ENCODE data around the gene DPP9. TPM values are rescaled to one million over a fixed set of nuclear protein-coding genes. Genes with fewer than 3 reads are reported as not detected.

DPP9 gene
- total and polyA plus RNA-seq, 2 of the 13 experiments (the other 11 are each of a cell fraction or from before 2014, with no cell fraction given) = 8.4 to 25.8 TPM

DNA sequence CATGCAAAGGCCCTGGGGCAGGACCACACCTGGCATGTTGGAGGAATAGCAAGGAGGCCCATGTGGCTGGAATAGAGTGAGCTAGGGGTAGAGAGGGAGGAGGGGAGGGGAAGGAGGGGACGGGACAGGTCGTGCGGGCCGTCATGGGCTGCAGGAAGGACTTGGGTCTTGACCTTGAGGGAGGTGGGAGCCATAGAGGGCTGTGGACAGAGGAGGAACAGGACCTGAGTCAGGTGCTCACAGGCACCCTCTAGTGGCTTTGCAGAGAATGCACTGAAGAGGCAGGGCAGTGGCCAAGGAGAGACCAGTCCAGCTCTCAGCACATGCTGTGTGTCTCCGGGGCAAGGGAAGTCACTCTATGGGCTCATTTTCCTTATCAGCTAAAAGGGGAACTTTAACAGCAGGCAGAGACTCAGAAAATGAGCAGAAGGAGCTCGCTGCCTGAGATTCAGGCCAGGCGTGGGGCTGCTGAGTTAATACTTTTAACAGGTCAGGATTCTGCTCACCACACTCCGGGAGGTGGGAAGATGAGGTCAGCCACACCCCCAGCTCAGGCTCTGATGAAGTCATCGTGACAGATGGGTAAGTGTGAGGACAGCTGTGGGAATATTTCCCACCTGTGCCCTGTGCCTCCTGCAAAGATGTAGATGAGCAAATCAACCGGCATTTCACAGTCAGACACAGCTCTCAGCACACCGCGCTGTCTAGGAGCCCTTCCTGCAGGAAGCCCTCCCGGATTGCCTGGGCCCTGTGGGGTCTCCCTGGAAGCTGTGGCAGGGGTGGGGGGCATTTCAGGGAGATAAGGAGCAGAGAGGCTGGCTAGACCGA lies 90.3 kb downstream of the DPP9 start (continued):
- TF ChIP-seq, protein P1, sequence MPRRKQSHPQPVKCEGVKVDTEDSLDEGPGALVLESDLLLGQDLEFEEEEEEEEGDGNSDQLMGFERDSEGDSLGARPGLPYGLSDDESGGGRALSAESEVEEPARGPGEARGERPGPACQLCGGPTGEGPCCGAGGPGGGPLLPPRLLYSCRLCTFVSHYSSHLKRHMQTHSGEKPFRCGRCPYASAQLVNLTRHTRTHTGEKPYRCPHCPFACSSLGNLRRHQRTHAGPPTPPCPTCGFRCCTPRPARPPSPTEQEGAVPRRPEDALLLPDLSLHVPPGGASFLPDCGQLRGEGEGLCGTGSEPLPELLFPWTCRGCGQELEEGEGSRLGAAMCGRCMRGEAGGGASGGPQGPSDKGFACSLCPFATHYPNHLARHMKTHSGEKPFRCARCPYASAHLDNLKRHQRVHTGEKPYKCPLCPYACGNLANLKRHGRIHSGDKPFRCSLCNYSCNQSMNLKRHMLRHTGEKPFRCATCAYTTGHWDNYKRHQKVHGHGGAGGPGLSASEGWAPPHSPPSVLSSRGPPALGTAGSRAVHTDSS (CRISPR knock-in tag; conservative IDR thresholded peaks at IDR 0.05) = no peak
- TF ChIP-seq, protein P2, sequence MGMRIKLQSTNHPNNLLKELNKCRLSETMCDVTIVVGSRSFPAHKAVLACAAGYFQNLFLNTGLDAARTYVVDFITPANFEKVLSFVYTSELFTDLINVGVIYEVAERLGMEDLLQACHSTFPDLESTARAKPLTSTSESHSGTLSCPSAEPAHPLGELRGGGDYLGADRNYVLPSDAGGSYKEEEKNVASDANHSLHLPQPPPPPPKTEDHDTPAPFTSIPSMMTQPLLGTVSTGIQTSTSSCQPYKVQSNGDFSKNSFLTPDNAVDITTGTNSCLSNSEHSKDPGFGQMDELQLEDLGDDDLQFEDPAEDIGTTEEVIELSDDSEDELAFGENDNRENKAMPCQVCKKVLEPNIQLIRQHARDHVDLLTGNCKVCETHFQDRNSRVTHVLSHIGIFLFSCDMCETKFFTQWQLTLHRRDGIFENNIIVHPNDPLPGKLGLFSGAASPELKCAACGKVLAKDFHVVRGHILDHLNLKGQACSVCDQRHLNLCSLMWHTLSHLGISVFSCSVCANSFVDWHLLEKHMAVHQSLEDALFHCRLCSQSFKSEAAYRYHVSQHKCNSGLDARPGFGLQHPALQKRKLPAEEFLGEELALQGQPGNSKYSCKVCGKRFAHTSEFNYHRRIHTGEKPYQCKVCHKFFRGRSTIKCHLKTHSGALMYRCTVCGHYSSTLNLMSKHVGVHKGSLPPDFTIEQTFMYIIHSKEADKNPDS (CRISPR knock-in tag; IDR thresholded peaks at IDR 0.05) = no peak
- TF ChIP-seq, protein P3, sequence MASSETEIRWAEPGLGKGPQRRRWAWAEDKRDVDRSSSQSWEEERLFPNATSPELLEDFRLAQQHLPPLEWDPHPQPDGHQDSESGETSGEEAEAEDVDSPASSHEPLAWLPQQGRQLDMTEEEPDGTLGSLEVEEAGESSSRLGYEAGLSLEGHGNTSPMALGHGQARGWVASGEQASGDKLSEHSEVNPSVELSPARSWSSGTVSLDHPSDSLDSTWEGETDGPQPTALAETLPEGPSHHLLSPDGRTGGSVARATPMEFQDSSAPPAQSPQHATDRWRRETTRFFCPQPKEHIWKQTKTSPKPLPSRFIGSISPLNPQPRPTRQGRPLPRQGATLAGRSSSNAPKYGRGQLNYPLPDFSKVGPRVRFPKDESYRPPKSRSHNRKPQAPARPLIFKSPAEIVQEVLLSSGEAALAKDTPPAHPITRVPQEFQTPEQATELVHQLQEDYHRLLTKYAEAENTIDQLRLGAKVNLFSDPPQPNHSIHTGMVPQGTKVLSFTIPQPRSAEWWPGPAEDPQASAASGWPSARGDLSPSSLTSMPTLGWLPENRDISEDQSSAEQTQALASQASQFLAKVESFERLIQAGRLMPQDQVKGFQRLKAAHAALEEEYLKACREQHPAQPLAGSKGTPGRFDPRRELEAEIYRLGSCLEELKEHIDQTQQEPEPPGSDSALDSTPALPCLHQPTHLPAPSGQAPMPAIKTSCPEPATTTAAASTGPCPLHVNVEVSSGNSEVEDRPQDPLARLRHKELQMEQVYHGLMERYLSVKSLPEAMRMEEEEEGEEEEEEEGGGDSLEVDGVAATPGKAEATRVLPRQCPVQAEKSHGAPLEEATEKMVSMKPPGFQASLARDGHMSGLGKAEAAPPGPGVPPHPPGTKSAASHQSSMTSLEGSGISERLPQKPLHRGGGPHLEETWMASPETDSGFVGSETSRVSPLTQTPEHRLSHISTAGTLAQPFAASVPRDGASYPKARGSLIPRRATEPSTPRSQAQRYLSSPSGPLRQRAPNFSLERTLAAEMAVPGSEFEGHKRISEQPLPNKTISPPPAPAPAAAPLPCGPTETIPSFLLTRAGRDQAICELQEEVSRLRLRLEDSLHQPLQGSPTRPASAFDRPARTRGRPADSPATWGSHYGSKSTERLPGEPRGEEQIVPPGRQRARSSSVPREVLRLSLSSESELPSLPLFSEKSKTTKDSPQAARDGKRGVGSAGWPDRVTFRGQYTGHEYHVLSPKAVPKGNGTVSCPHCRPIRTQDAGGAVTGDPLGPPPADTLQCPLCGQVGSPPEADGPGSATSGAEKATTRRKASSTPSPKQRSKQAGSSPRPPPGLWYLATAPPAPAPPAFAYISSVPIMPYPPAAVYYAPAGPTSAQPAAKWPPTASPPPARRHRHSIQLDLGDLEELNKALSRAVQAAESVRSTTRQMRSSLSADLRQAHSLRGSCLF (CRISPR knock-in tag; IDR thresholded peaks at IDR 0.05; ENCODE audit: borderline replicate concordance) = no peak
- TF ChIP-seq SYNCRIP (IDR thresholded peaks at IDR 0.05; ENCODE audit: insufficient read depth, low read depth, low read length) (no peak), MIER2 (CRISPR knock-in tag; IDR thresholded peaks at IDR 0.05) (no peak), ZNF747 (CRISPR knock-in tag; IDR thresholded peaks at IDR 0.05; ENCODE audit: borderline replicate concordance) (no peak), ARNTL (CRISPR knock-in tag; IDR thresholded peaks at IDR 0.05) (no peak), SRSF4 (IDR thresholded peaks at IDR 0.05; ENCODE audit: low read depth, low read length, poor library complexity, severe bottlenecking) (no peak), IRF2 (CRISPR knock-in tag; IDR thresholded peaks at IDR 0.05) (0 out of 2 replicates have a peak, but pooled peaks have one; percentile 21), CEBPB (IDR thresholded peaks at IDR 0.05; ENCODE audit: borderline replicate concordance, low read depth, low read length) (no peak), ZNF569 (CRISPR knock-in tag; IDR thresholded peaks at IDR 0.05; ENCODE audit: borderline replicate concordance) (no peak), SMAD3 (CRISPR knock-in tag; IDR thresholded peaks at IDR 0.05) (no peak), MIXL1 (CRISPR knock-in tag; IDR thresholded peaks at IDR 0.05) (no peak), ZNF883 (CRISPR knock-in tag; IDR thresholded peaks at IDR 0.05; ENCODE audit: not compliant biosample characterization) (no peak), MAFF (IDR thresholded peaks at IDR 0.05; ENCODE audit: low read depth, low read length) (no peak)
- TF ChIP-seq, protein P4, sequence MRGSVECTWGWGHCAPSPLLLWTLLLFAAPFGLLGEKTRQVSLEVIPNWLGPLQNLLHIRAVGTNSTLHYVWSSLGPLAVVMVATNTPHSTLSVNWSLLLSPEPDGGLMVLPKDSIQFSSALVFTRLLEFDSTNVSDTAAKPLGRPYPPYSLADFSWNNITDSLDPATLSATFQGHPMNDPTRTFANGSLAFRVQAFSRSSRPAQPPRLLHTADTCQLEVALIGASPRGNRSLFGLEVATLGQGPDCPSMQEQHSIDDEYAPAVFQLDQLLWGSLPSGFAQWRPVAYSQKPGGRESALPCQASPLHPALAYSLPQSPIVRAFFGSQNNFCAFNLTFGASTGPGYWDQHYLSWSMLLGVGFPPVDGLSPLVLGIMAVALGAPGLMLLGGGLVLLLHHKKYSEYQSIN (CRISPR knock-in tag; IDR thresholded peaks at IDR 0.05; ENCODE audit: borderline replicate concordance) = no peak
- TF ChIP-seq, protein P5, sequence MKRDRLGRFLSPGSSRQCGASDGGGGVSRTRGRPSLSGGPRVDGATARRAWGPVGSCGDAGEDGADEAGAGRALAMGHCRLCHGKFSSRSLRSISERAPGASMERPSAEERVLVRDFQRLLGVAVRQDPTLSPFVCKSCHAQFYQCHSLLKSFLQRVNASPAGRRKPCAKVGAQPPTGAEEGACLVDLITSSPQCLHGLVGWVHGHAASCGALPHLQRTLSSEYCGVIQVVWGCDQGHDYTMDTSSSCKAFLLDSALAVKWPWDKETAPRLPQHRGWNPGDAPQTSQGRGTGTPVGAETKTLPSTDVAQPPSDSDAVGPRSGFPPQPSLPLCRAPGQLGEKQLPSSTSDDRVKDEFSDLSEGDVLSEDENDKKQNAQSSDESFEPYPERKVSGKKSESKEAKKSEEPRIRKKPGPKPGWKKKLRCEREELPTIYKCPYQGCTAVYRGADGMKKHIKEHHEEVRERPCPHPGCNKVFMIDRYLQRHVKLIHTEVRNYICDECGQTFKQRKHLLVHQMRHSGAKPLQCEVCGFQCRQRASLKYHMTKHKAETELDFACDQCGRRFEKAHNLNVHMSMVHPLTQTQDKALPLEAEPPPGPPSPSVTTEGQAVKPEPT (CRISPR knock-in tag; IDR thresholded peaks at IDR 0.05; ENCODE audit: low read depth) = no peak
